LNCAP (cell line): ENCODE measurements around the gene AOC2.

Source experiments
- TF ChIP-seq, protein P1 (sequence below): fragments of 450-650 bp; IDR thresholded peaks from 2 replicates; pipeline ENCODE4 v1.5.1; 2017; ENCODE audit warnings: mild to moderate bottlenecking

The AOC2 gene

DNA sequence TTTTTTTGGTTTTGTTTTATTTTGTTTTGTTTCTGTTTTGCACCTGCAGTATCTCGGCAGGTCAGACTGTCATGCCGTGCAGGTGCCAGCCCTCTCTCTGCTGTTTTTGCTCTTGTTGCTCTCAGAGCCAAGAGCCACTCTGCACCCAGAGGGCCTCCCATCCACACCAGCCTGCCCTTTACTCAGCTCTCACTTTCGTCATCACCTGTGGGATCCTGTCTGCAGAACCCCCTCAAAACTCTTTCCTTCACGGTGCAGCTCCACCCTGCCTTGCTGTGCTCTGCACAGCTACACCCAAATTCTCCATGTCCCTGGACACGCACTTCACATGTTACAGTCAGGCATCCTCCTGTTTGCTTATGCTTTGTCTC, 9.2 kb downstream of the AOC2 start:
- TF ChIP-seq, protein P1, sequence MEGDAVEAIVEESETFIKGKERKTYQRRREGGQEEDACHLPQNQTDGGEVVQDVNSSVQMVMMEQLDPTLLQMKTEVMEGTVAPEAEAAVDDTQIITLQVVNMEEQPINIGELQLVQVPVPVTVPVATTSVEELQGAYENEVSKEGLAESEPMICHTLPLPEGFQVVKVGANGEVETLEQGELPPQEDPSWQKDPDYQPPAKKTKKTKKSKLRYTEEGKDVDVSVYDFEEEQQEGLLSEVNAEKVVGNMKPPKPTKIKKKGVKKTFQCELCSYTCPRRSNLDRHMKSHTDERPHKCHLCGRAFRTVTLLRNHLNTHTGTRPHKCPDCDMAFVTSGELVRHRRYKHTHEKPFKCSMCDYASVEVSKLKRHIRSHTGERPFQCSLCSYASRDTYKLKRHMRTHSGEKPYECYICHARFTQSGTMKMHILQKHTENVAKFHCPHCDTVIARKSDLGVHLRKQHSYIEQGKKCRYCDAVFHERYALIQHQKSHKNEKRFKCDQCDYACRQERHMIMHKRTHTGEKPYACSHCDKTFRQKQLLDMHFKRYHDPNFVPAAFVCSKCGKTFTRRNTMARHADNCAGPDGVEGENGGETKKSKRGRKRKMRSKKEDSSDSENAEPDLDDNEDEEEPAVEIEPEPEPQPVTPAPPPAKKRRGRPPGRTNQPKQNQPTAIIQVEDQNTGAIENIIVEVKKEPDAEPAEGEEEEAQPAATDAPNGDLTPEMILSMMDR = no peak

DNA sequence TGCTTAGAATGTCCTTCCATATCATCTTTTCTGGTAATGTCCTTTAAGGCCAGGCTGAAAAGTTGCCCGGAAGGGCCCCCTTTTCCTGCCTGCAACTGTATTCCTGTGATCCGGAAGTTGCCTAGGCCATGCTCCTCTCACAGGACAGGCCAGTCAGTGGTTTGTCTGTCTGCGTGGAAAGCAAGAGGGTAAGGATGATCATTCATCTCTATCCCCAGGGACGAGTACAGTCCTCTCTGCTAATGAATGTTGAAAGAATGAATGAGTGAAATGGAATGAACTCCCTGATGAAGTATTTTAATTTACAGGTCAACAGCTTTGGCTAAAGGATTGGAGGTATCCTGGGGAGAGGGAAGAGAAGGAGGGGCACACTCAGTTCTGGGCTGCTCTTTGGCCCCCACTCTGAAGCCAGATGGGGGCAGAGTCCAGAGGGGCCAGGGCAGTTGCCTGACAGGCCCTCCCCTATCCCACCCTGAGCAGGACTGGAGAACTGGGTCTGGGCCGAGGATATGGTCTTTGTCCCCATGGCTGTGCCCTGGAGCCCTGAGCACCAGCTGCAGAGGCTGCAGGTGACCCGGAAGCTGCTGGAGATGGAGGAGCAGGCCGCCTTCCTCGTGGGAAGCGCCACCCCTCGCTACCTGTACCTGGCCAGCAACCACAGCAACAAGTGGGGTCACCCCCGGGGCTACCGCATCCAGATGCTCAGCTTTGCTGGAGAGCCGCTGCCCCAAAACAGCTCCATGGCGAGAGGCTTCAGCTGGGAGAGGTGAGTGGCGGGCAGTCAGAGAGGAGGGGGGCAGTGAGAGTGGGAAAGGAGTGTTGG, 9.8 kb downstream of the AOC2 start:
- TF ChIP-seq, protein P1 = no peak

DNA sequence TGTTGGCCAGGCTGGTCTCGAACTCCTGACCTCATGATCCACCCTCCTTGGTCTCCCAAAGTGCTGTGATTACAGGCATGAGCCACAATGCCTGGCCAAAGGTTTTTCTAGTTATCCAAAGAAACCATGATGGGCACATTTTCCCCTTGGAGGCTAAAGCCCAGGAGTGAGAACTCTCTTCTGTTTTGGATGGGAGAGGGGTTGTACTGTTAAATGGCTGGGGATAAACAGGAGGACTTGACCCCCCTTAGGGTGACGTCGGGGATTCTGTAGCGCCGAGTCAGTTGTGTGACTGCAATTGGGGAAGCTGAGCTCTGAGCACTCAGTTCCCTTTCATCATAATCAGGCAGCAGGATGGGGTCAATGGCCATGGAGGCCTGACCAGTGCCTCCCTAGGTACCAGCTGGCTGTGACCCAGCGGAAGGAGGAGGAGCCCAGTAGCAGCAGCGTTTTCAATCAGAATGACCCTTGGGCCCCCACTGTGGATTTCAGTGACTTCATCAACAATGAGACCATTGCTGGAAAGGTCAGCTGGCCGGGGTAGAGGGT, 10.7 kb downstream of the AOC2 start:
- TF ChIP-seq, protein P1 = no peak

DNA sequence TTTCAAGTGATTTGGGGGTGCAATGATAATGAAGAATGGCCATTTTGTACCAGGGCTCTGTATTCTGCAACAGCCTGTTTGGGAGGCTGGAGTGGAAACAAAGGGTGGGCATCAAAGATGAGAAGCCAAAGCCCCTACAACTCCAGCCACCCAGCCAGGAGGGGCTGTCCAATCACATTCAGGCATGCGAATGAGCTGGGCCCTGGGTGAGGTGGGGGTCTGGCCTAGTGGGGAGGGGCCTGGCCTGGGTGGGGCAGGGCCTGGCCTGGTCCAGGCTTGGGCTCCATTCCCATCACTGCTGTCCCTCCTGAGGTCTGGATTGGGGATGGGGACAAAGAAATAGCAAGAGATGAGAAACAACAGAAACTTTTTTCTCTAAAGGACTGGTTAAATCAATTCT, 13.0 kb downstream of the AOC2 start:
- TF ChIP-seq, protein P1 = no peak

DNA sequence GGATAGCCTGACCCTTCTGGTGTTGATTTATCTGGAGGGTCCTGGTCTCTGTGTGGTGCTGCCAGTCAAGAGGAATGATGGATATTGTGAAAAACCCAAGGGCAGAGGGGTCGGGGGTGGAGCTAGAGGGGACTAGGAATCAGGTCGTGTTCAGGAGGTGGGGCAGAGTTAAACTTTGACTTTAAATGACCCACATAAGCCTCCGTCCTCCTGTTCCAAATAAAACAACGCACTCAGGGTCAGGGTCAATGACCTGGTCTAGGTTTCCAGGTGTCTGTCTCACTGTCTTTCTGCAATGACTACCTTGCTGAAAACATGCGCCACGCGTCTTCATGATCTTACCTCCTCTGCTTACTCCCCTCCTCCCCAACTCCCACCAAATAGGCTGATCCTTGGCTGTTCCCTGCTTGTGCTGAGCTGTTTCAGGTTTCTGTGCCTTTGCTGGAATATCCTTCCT, 21.3 kb downstream of the AOC2 start:
- TF ChIP-seq, protein P1 = no peak

DNA sequence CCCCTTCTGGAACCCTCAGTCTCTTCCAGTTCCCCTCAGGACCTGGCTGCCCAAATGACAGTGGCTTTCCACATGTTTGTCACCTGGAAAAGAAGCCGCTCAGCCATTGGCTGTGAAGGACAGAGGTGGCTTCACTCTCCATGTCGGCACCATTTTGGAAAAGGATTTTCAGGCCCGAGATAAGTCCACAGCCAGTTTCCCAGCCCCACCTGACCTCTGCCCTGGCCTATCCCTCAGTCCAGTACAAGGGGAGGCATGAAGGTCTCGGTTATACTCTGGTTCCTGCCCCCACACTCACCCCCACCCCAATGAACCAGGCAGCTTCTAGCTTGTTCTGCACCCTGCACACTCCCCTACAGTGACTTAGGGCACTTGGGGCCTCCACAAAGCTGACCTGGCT, 21.8 kb downstream of the AOC2 start:
- TF ChIP-seq, protein P1 = no peak

DNA sequence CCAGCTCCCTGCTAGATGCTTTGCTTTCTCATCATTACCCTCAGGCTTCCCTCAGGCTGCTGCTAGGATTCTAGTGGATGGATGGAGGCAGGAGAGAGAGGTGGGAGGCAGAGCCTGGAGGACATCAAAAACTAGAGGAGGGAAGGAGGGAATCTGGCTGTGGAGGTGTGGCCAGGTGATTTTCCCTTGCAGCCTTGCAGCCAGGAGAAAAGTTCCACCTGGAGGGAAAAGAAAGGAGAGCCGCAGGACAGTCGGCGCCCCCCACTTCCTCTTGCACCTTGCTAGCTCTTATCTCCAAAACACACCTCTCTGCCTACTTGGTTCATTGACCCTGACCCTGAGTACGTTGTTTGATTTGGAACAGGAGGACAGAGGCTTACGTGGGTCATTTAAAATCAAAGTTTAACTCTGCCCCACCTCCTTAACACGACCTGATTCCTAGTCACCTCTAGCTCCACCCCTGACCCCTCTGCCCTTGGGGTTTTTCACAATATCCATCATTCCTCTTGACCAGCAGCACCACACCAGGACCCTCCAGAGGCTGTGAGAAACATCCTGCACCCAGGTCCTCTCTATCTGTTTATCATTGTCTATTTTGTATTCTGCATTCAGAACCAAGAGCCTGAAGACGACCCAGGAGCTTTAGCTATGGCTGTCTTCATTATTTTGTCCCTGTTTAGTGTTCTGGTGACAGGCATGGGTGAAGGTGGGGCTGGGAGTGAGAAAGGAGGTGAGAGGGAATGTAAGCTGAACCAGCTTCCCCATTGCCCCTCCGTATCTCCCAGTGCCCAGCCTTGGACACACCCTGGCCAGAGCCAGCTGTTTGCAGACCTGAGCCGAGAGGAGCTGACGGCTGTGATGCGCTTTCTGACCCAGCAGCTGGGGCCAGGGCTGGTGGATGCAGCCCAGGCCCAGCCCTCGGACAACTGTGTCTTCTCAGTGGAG, 22.5 kb downstream of the AOC2 start:
- TF ChIP-seq, protein P1 = no peak
